ENCODE measurements around the gene TNFRSF11A.

The TNFRSF11A gene

GRCh38 chr18:62369129-62369644 is 44.1 kb downstream of the TNFRSF11A start:
- TF ChIP-seq GATA1 (IDR thresholded peaks at IDR 0.05; ENCODE audit: low read depth, low read length) (no peak), POLR2A (IDR thresholded peaks at IDR 0.05; ENCODE audit: low read length) (no peak)

GRCh38 chr18:62370366-62370765 is 45.3 kb downstream of the TNFRSF11A start:
- no peak for DNase-seq
- TF ChIP-seq GATA1 (IDR thresholded peaks at IDR 0.05; ENCODE audit: low read depth, low read length) (no peak), POLR2A (IDR thresholded peaks at IDR 0.05; ENCODE audit: low read length) (no peak)

More at GRCh38 chr18:62369129-62369644, 44.1 kb downstream of the TNFRSF11A start:
- DNase-seq = no peak

GRCh38 chr18:62371436-62371835 is 46.3 kb downstream of the TNFRSF11A start:
- TF ChIP-seq GATA1 (IDR thresholded peaks at IDR 0.05; ENCODE audit: low read depth, low read length) (no peak), POLR2A (IDR thresholded peaks at IDR 0.05; ENCODE audit: low read length) (no peak)
- no peak for DNase-seq

GRCh38 chr18:62372156-62372555 is 47.0 kb downstream of the TNFRSF11A start:
- no peak for TF ChIP-seq POLR2A (IDR thresholded peaks at IDR 0.05; ENCODE audit: low read length)
- no peak for TF ChIP-seq GATA1 (IDR thresholded peaks at IDR 0.05; ENCODE audit: low read depth, low read length)
- DNase-seq = no peak

GRCh38 chr18:62372882-62373281 is 47.8 kb downstream of the TNFRSF11A start:
- DNase-seq = no peak
- TF ChIP-seq POLR2A (IDR thresholded peaks at IDR 0.05; ENCODE audit: low read length) = no peak
- TF ChIP-seq GATA1 (IDR thresholded peaks at IDR 0.05; ENCODE audit: low read depth, low read length) = no peak

GRCh38 chr18:62374410-62374965 is 49.4 kb downstream of the TNFRSF11A start:
- DNase-seq = no peak
- TF ChIP-seq POLR2A (IDR thresholded peaks at IDR 0.05; ENCODE audit: low read length) = no peak
- no peak for TF ChIP-seq GATA1 (IDR thresholded peaks at IDR 0.05; ENCODE audit: low read depth, low read length)

GRCh38 chr18:62377131-62377807 is 52.2 kb downstream of the TNFRSF11A start:
- no peak for DNase-seq
- TF ChIP-seq POLR2A (IDR thresholded peaks at IDR 0.05; ENCODE audit: low read length) (no peak), GATA1 (IDR thresholded peaks at IDR 0.05; ENCODE audit: low read depth, low read length) (no peak)

GRCh38 chr18:62379051-62379450 is 53.9 kb downstream of the TNFRSF11A start:
- no peak for DNase-seq
- TF ChIP-seq GATA1 (IDR thresholded peaks at IDR 0.05; ENCODE audit: low read depth, low read length) = no peak
- TF ChIP-seq POLR2A (IDR thresholded peaks at IDR 0.05; ENCODE audit: low read length) = no peak

GRCh38 chr18:62381373-62381772 is 56.3 kb downstream of the TNFRSF11A start:
- DNase-seq = no peak
- TF ChIP-seq POLR2A (IDR thresholded peaks at IDR 0.05; ENCODE audit: low read length) (no peak), GATA1 (IDR thresholded peaks at IDR 0.05; ENCODE audit: low read depth, low read length) (no peak)

- DNase-seq = no peak
- TF ChIP-seq POLR2A (IDR thresholded peaks at IDR 0.05; ENCODE audit: low read length) (no peak), GATA1 (IDR thresholded peaks at IDR 0.05; ENCODE audit: low read depth, low read length) (no peak)
Measured at GRCh38 chr18:62384068-62384467, 59.0 kb downstream of the TNFRSF11A start.

GRCh38 chr18:62384610-62385097 is 59.5 kb downstream of the TNFRSF11A start:
- TF ChIP-seq GATA1 (IDR thresholded peaks at IDR 0.05; ENCODE audit: low read depth, low read length) (no peak), POLR2A (IDR thresholded peaks at IDR 0.05; ENCODE audit: low read length) (no peak)
- DNase-seq = no peak

- DNase-seq = no peak
- no peak for TF ChIP-seq GATA1 (IDR thresholded peaks at IDR 0.05; ENCODE audit: low read depth, low read length)
- TF ChIP-seq POLR2A (IDR thresholded peaks at IDR 0.05; ENCODE audit: low read length) = no peak
Measured at GRCh38 chr18:62386091-62386490, 61.0 kb downstream of the TNFRSF11A start.

- TF ChIP-seq POLR2A (IDR thresholded peaks at IDR 0.05; ENCODE audit: low read length) = no peak
- TF ChIP-seq GATA1 (IDR thresholded peaks at IDR 0.05; ENCODE audit: low read depth, low read length) = no peak
- DNase-seq = no peak
Measured at GRCh38 chr18:62386601-62387000, 61.5 kb downstream of the TNFRSF11A start.

- TF ChIP-seq GATA1 (IDR thresholded peaks at IDR 0.05; ENCODE audit: low read depth, low read length) (no peak), POLR2A (IDR thresholded peaks at IDR 0.05; ENCODE audit: low read length) (no peak)
- DNase-seq = no peak
Measured at GRCh38 chr18:62387257-62387656, 62.1 kb downstream of the TNFRSF11A start.
